ENCODE results near the gene DBX1.

The DBX1 gene

DNA sequence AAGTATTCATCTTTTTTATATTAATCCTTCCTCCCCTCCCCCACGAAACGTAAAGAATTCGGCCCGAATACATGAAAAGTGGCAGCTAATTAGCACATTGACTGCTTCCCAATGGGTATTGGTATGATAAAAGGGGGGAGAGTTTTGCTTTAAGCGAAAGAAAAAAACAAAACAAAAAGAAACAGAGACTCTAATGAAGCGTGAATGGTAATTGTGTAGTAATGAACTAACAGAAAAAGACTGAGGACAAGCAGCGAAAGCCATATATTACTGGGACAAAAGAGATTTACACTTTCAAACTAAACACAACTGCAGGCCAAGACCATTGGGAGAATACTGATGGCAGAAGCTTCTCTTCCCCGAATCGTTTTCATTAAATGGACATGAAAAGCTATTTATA, 2.5 kb downstream of the DBX1 start:
- Histone ChIP-seq H3K9me3 (no peaks in the 10 kb centered on the region), H3K36me3 (no peaks in the 10 kb centered on the region), H3K27me3 (peaks cover 51% of the 10 kb centered on the region), H3K4me3 (ENCODE audit: low read depth, low read length) (no peak overlapping the region), H3K4me1 (no peaks in the 10 kb centered on the region; the same call in 1 of the 2 replicates)
- TF ChIP-seq, protein P1, sequence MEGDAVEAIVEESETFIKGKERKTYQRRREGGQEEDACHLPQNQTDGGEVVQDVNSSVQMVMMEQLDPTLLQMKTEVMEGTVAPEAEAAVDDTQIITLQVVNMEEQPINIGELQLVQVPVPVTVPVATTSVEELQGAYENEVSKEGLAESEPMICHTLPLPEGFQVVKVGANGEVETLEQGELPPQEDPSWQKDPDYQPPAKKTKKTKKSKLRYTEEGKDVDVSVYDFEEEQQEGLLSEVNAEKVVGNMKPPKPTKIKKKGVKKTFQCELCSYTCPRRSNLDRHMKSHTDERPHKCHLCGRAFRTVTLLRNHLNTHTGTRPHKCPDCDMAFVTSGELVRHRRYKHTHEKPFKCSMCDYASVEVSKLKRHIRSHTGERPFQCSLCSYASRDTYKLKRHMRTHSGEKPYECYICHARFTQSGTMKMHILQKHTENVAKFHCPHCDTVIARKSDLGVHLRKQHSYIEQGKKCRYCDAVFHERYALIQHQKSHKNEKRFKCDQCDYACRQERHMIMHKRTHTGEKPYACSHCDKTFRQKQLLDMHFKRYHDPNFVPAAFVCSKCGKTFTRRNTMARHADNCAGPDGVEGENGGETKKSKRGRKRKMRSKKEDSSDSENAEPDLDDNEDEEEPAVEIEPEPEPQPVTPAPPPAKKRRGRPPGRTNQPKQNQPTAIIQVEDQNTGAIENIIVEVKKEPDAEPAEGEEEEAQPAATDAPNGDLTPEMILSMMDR (IDR thresholded peaks at IDR 0.05; ENCODE audit: low read depth, low read length): no peak
- DNase-seq: no peak

DNA sequence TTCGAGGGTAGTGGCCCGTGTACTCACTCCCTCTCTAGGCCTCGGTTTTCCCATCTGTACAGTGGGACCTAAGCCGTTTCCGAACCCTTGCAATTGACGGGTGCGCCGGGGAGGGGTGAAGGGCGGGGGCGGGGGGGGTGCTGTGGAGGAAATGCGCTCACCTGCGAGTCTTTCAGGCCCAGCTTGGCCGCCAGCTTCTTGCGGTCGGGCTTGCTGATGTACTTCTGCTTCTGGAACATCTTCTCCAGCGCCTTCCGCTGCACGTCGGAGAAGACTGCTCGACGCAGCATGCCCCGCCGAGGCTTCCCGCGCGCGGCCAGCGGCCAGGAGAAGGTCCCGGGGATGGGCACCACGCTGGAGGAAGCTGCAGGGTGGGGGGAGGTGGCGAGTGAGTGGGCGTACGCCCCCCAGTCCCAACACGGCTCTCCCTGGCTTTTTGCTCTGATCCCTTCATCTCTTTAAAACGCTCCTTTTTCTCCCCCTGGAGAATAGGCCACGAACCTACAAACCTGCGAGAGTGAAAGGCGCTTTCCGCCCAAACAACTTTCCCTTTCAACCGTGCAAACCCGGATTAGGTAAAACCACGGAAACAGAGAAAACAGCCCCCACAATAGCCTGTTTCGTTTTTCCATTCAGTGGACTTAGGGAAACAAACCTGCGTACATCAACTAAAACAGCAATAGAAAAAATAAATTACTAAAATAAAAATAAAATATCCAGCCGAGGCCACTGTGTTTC, 3.2 kb downstream of the DBX1 start:
- Histone ChIP-seq H3K36me3 (no peaks in the 10 kb centered on the region), H3K4me3 (ENCODE audit: low read depth, low read length) (no peak overlapping the region; the same call in 1 of the 2 replicates), H3K4me1 (no peaks in the 10 kb centered on the region; the same call in 1 of the 2 replicates), H3K9me3 (no peaks in the 10 kb centered on the region), H3K27me3 (peaks cover 47% of the 10 kb centered on the region)
- DNase-seq: no peak
- TF ChIP-seq, protein P1 (IDR thresholded peaks at IDR 0.05; ENCODE audit: low read depth, low read length): no peak

GRCh38 chr11:20156280-20156875, 3.9 kb downstream of the DBX1 start:
- no peaks in the 10 kb centered on the region for H3K36me3 ChIP-seq
- no peak for DNase-seq
- H3K9me3 ChIP-seq: no peaks in the 10 kb centered on the region
- H3K4me3 ChIP-seq (ENCODE audit: low read depth, low read length): no peak overlapping the region
- H3K4me1 ChIP-seq: no peaks in the 10 kb centered on the region; the same call in 1 of the 2 replicates
- H3K27me3 ChIP-seq: peaks cover 40% of the 10 kb centered on the region
- TF ChIP-seq, protein P1 (IDR thresholded peaks at IDR 0.05; ENCODE audit: low read depth, low read length): no peak

DNA sequence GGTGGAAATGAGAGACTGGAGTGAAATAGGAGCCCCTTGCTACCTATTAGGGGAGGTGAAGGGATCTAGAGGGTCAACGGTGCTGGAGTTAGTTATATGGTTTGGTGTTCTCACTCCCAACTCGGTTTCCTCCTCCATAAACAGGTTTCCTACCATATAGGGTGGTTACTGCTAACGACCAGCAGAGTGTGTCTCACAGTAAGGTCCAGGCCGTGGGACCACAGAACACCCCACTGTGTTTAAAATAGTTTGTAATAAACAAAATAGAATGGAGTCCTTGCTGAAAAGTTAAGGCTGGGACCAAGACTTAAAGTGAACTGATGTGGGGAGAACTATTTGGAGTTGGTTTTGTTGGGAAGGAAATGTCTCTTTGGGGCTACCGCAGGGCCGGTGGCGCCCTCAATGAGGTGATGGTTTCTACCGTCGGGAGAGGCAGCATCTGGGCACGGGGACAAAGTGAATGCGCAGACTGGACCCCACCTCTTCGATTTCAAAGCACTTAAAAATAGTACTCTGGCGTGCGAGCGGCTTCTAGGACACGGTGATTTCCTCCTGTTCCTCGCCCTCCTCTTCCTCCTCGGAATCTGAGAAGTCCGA, 4.5 kb downstream of the DBX1 start:
- DNase-seq: no peak
- no peaks in the 10 kb centered on the region for H3K9me3 ChIP-seq
- H3K4me1 ChIP-seq: no peaks in the 10 kb centered on the region
- H3K27me3 ChIP-seq: peaks cover 34% of the 10 kb centered on the region
- no peak overlapping the region for H3K4me3 ChIP-seq (ENCODE audit: low read depth, low read length)
- TF ChIP-seq, protein P1 (IDR thresholded peaks at IDR 0.05; ENCODE audit: low read depth, low read length): no peak
- H3K36me3 ChIP-seq: no peaks in the 10 kb centered on the region

GRCh38 chr11:20154381-20154780, 5.9 kb downstream of the DBX1 start:
- Histone ChIP-seq H3K4me1 (no peaks in the 10 kb centered on the region), H3K36me3 (no peaks in the 10 kb centered on the region), H3K27me3 (peaks cover 20% of the 10 kb centered on the region), H3K9me3 (no peaks in the 10 kb centered on the region), H3K4me3 (ENCODE audit: low read depth, low read length) (no peak overlapping the region)
- DNase-seq: no peak
- TF ChIP-seq, protein P1 (IDR thresholded peaks at IDR 0.05; ENCODE audit: low read depth, low read length): no peak

DNA sequence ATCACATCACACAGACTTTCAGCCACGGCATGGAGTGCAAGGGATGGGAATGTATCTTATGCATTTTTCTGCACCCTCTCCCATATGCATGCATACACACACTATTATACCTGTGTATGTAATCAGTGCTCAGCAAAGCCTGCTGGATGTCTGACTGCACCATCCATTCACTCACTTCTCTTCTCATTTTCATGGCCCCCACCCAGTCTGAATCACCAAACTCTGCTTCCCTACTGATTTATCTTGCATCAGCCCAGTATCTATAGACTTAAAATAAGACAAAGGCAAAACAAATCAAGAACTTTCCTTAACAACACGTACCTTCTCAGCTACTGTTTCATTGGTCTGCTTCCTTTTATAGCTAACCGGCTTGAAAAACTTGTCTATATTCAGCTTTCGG, 21.6 kb downstream of the DBX1 start:
- no peak for DNase-seq
- TF ChIP-seq, protein P1 (IDR thresholded peaks at IDR 0.05; ENCODE audit: low read depth, low read length): no peak
- Histone ChIP-seq H3K27me3 (no peaks in the 10 kb centered on the region), H3K36me3 (no peaks in the 10 kb centered on the region), H3K4me1 (no peaks in the 10 kb centered on the region), H3K9me3 (no peaks in the 10 kb centered on the region), H3K4me3 (ENCODE audit: low read depth, low read length) (no peak overlapping the region)
